Keratinocyte (primary cell): ENCODE measurements around the gene SFMBT2. TPM values are rescaled to one million over a fixed set of nuclear protein-coding genes. Genes with fewer than 3 reads are reported as not detected.

Experiments
- DNase-seq: peaks from one replicate; pipeline ENCODE4 v3.0.0-alpha.2; 2011; ENCODE audit warnings: low read depth, missing footprints, low spot score
- FAIRE-seq: peaks from 2 replicates; lab custom pipeline; 2011; peaks lifted over from hg19 to GRCh38; lab: Jason Lieb, UNC
- H2AFZ ChIP-seq: 2 replicates; pipeline ENCODE4 v1.6.0; 2012; ENCODE audit warnings: low read length, control low read depth, inconsistent platforms; ENCODE audit not compliant: control insufficient read depth
- H3K27ac ChIP-seq: 2 replicates; pipeline ENCODE4 v1.5.1; 2011; ENCODE audit warnings: low read length; ENCODE audit not compliant: control insufficient read depth, insufficient read depth
- H3K27me3 ChIP-seq: 3 replicates; pipeline ENCODE4 v1.6.0; 2011; ENCODE audit warnings: low read length; ENCODE audit not compliant: control insufficient read depth, insufficient read depth; ENCODE audit errors: extremely low read depth
- H3K36me3 ChIP-seq, 2 experiments: 2 replicates in 1 of 2; 3 replicates in 1 of 2; pipeline ENCODE4 v1.5.1; 2011; ENCODE audit warnings: low read length in 2 of 2, mild to moderate bottlenecking in 1 of 2; ENCODE audit not compliant: control insufficient read depth in 2 of 2, insufficient read depth in 2 of 2; ENCODE audit errors: extremely low read depth in 1 of 2
- H3K4me1 ChIP-seq: 3 replicates; pipeline ENCODE4 v1.5.1; 2011; ENCODE audit warnings: low read length; ENCODE audit not compliant: control insufficient read depth, insufficient read depth; ENCODE audit errors: extremely low read depth
- H3K4me2 ChIP-seq: 3 replicates; pipeline ENCODE4 v1.6.0; 2011; ENCODE audit warnings: low read depth, low read length; ENCODE audit not compliant: control insufficient read depth, insufficient read depth; ENCODE audit errors: extremely low read depth
- H3K4me3 ChIP-seq, 3 experiments: fragments of 200-600 bp in 1 of 3; sonication (generic) in 1 of 3; 2 replicates in 2 of 3; 3 replicates in 1 of 3; pipeline ENCODE4 v1.5.1; 2011 to 2016; ENCODE audit warnings: low read length in 3 of 3, mild to moderate bottlenecking in 3 of 3, control low read depth in 2 of 3, inconsistent platforms in 1 of 3, low read depth in 1 of 3, mixed read lengths in 1 of 3, mixed run types in 1 of 3, moderate library complexity in 1 of 3; ENCODE audit not compliant: control insufficient read depth in 2 of 3, insufficient read depth in 2 of 3; ENCODE audit errors: extremely low read depth in 1 of 3
- H3K79me2 ChIP-seq: 2 replicates; pipeline ENCODE4 v1.6.0; 2012; ENCODE audit warnings: low read length; ENCODE audit not compliant: control insufficient read depth, insufficient read depth
- H3K9ac ChIP-seq: 3 replicates; pipeline ENCODE4 v1.6.0; 2011; ENCODE audit warnings: low read length; ENCODE audit not compliant: control insufficient read depth, insufficient read depth; ENCODE audit errors: extremely low read depth
- H3K9me1 ChIP-seq: 3 replicates; pipeline ENCODE4 v1.6.0; 2011; ENCODE audit warnings: low read length; ENCODE audit not compliant: control insufficient read depth, insufficient read depth; ENCODE audit errors: extremely low read depth
- H3K9me3 ChIP-seq: 2 replicates; pipeline ENCODE4 v1.5.1; 2012; ENCODE audit warnings: low read depth, low read length; ENCODE audit not compliant: control insufficient read depth
- H4K20me1 ChIP-seq: 3 replicates; pipeline ENCODE4 v1.6.0; 2011; ENCODE audit warnings: low read length; ENCODE audit not compliant: control insufficient read depth, insufficient read depth; ENCODE audit errors: extremely low read depth
- EZH2 ChIP-seq: IDR thresholded peaks from one replicate; pipeline ENCODE4 v1.6.1; 2012; ENCODE audit warnings: inconsistent platforms, mild to moderate bottlenecking, low read length, moderate library complexity
- dilution Hi-C: fragments of 300-500 bp; cut with MboI; formaldehyde crosslinking; loops from one replicate; pipeline ENCODE4 v1.7.0; 2020; ENCODE audit warnings: low sequenced_read_pairs; ENCODE audit not compliant: extremely low pct_ligation_motif_present
- polyA plus RNA-seq, 5 experiments: library from polyadenylated mRNA; depleted of rRNA in 3 of 5; stranded (reverse) in 3 of 5; stranded (forward) in 1 of 5; unstranded in 1 of 5; fragments of >200 nt; gene quantifications; 1 replicate in 1 of 5; 2 replicates in 3 of 5; 3 replicates in 1 of 5; pipeline versions ENCODE4 v1.2.1 to v1.2.3, GENCODE V29; 2011 to 2012; ENCODE audit warnings: missing spikeins in 2 of 5, low read depth in 1 of 5, low replicate concordance in 1 of 5
- TF ChIP-seq, protein P1 (sequence below), 3 experiments: IDR thresholded peaks in 1 of 3; conservative IDR thresholded peaks in 1 of 3; optimal IDR thresholded peaks in 1 of 3; 2 replicates in 2 of 3; 3 replicates in 1 of 3; pipeline versions ENCODE3 to v1.5.1; 2011; ENCODE audit warnings: low read length in 3 of 3, mild to moderate bottlenecking in 3 of 3, moderate library complexity in 2 of 3, control low read depth in 1 of 3, inconsistent platforms in 1 of 3; ENCODE audit not compliant: insufficient read depth in 2 of 3; ENCODE audit errors: extremely low read depth in 1 of 3

Gene SFMBT2
- polyA plus RNA-seq, 1 donor (not counting 4 experiments of a cell fraction or from before 2014, with no cell fraction given), result 0.71 TPM

DNA sequence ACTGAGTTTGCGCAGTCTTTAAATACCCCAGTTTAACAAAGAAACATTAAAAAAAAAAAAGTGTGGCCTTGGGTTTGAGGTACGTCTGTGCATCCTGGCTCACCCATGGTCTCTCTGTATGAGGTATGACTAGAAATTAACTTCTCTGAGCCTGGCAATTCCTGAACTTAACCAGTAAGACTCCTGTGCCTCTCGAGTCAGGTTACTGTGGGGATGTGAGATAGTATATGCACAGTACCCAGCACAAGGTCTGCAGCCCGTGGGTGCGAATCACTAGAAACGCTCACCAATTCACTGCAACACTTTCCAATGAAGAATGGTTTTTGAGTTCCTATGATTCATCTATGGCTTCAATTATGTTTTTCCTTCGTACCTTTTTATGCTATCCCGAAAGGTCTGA, 149.9 kb downstream of the SFMBT2 start:
- no peak overlapping the region for H3K27ac ChIP-seq

DNA sequence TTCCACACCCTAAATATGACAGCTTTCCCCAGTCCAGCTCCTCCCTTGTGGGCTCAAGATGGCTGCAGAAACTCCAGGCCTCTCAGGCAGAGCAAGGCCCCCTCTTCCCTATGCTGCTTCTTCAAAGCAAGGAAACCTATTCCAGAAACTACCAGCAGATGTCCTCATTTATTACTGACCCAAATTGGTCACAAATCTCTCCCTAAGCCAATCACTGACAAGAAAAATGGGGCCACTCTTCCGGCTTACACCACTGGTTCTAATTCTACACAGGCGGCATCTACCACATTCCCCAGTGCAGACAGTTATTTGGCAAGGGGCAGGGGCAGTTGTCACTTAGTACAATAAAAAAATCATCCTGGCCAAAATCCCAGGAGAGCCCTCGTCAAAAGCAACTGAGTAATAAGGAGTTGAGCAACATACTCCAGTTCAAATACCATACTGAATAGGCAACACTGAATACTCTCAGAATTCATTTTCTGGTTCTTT, 150.4 kb downstream of the SFMBT2 start:
- Histone ChIP-seq H3K9ac (no peak overlapping the region), H3K27ac (no peak overlapping the region)
- dilution Hi-C loops, result no loop called here

More for the DNA sequence above, 149.9 kb downstream of the SFMBT2 start:
- TF ChIP-seq, protein P1, sequence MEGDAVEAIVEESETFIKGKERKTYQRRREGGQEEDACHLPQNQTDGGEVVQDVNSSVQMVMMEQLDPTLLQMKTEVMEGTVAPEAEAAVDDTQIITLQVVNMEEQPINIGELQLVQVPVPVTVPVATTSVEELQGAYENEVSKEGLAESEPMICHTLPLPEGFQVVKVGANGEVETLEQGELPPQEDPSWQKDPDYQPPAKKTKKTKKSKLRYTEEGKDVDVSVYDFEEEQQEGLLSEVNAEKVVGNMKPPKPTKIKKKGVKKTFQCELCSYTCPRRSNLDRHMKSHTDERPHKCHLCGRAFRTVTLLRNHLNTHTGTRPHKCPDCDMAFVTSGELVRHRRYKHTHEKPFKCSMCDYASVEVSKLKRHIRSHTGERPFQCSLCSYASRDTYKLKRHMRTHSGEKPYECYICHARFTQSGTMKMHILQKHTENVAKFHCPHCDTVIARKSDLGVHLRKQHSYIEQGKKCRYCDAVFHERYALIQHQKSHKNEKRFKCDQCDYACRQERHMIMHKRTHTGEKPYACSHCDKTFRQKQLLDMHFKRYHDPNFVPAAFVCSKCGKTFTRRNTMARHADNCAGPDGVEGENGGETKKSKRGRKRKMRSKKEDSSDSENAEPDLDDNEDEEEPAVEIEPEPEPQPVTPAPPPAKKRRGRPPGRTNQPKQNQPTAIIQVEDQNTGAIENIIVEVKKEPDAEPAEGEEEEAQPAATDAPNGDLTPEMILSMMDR (optimal IDR thresholded peaks at IDR 0.05 in 1 of 3, IDR thresholded peaks at IDR 0.05 in 1 of 3, conservative IDR thresholded peaks at IDR 0.05 in 1 of 3; ENCODE audit: extremely low read depth in 1 of 3, insufficient read depth in 2 of 3, low read length in 3 of 3), result no peak
- TF ChIP-seq EZH2, result no peak
- Histone ChIP-seq H4K20me1 (no peaks in the 10 kb centered on the region), H3K36me3 (no peaks in the 10 kb centered on the region), H3K27me3 (no peaks in the 10 kb centered on the region), H3K9me3 (no peaks in the 10 kb centered on the region), H3K79me2 (no peaks in the 10 kb centered on the region), H3K9ac (no peak overlapping the region), H3K4me3 (no peak overlapping the region), H3K9me1 (no peaks in the 10 kb centered on the region), H3K4me2 (no peak overlapping the region), H3K4me1 (peaks cover 20% of the 10 kb centered on the region), H2AFZ (no peak overlapping the region)
- dilution Hi-C loops, result no loop called here
- FAIRE-seq, result no peak
- no peak for DNase-seq

More for the DNA sequence above, 150.4 kb downstream of the SFMBT2 start:
- FAIRE-seq, result no peak
- H3K27me3 ChIP-seq, result no peaks in the 10 kb centered on the region
- H3K4me2 ChIP-seq, result peak overlapping the region; percentile 1
- no peaks in the 10 kb centered on the region for H3K9me3 ChIP-seq
- peaks cover 20% of the 10 kb centered on the region for H3K4me1 ChIP-seq
- no peak for TF ChIP-seq EZH2
- TF ChIP-seq, protein P1 (optimal IDR thresholded peaks at IDR 0.05 in 1 of 3, IDR thresholded peaks at IDR 0.05 in 1 of 3, conservative IDR thresholded peaks at IDR 0.05 in 1 of 3; ENCODE audit: extremely low read depth in 1 of 3, insufficient read depth in 2 of 3, low read length in 3 of 3), result peak; percentile 43 to 67 (median 64)
- no peaks in the 10 kb centered on the region for H3K79me2 ChIP-seq
- no peaks in the 10 kb centered on the region for H3K9me1 ChIP-seq
- H3K4me3 ChIP-seq, result no peak overlapping the region
- DNase-seq, result peak; percentile 2
- H2AFZ ChIP-seq, result no peak overlapping the region
- H4K20me1 ChIP-seq, result no peaks in the 10 kb centered on the region
- no peaks in the 10 kb centered on the region for H3K36me3 ChIP-seq
